Ecto neural progenitor cell (in vitro differentiated cells): ENCODE results near the gene FLOT1.
"Not testable (repeated sequence)": the region's sequence is repeated elsewhere in the genome, so short reads cannot be mapped to it uniquely, and the experiment has no call there.

Experiments used
- DNase-seq: peaks from one replicate; pipeline ENCODE4 v3.0.0-alpha.2; 2018; ENCODE audit warnings: low spot score

FLOT1 gene

GRCh38 chr6:30767158-30767943 is 24.9 kb upstream of the FLOT1 start:
- DNase-seq, result no peak

GRCh38 chr6:30766461-30767157 is 24.1 kb upstream of the FLOT1 start:
- no peak for DNase-seq

- not testable (repeated sequence) for DNase-seq
Observed at GRCh38 chr6:30765495-30765894, 23.0 kb upstream of the FLOT1 start.

DNA sequence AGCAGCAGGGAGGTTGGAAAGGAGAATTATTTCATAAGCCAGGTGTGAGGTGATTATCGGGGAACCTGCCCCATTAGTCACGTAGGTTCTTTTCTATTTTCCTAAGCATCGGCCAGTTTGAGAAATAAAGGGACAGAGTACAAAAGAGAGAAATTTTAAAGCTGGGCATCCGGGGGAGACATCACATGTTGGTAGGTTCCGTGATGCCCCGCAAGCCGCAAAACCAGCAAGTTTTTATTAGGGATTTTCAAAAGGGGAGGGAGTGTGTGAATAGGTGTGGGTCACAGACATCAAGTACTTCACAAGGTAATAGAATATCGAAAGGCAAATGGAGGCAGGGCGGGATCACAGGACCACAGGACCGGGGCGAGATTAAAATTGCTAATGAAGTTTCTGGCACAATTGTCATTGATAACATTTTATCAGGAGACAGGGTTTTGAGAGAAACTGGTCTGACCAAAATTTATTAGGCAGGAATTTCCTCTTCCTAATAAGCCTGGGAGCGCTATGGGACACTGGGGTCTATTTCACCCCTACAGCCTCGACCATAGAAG is 22.1 kb upstream of the FLOT1 start:
- DNase-seq, result not testable (repeated sequence)

DNA sequence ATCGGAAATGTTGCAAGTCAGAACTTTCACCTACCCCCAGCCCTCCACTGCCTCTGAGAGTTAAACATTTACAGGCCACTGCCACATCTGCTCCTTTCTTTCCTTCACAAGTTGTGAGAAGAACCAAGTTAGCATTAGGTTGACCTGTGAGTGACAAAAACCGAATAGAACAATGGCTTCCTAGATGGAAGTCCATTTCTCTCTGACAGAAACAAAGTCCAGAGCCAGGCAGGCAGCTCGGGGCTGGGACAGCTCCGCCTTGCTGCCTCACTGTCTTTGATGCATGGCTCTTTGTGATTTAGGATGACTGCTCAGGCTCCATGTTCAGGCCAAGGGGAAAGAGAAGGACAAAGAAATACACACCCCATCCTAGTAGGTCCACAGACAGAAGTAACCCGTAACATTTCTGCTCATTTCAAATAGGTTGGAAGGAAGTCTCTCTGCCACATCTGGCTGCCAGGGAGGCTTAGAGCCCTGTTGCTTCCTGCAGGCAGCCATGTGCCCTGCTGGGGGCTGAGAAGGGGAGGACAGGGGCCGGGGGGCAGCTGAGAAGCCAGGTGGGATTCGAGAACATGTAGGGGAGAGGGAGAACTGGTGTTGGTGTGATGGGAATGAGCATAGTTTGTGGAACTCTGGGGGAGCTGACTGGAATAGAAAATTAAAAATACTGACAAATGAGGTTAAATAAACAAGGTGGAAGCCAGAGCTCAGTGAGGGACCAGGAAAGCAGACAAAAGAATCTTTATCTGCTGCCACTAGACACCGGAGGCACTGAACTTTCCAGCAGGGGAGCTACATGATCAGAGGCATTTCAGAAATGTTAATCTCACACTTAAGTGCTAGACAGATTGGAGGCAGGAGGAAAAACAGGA is 21.4 kb upstream of the FLOT1 start:
- DNase-seq, result peak; percentile 61

DNA sequence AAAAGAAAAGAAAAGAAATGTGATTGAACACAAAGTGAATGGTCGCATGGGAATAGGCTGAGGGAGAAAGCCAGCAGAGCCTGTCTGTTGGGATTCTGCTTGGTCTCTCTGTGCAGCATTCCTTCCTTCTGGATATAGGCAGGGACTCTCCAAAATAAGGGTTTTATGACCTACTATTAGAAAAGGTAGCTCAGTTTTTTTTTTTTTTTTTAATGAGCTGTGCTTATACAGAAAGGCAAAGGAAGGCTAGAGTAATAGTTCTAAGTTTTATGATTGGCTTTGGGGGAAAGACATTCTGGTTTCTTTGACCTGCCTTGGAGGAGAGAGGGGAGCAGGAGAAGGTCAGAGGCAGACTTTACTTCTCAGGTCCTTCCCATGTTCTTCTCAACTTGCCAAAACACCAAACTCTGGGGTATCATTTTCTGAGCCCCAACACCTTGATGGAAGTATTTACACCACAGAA is 20.7 kb upstream of the FLOT1 start:
- no peak for DNase-seq

- DNase-seq, result no peak
Observed at GRCh38 chr6:30761791-30762429, 19.4 kb upstream of the FLOT1 start.

DNA sequence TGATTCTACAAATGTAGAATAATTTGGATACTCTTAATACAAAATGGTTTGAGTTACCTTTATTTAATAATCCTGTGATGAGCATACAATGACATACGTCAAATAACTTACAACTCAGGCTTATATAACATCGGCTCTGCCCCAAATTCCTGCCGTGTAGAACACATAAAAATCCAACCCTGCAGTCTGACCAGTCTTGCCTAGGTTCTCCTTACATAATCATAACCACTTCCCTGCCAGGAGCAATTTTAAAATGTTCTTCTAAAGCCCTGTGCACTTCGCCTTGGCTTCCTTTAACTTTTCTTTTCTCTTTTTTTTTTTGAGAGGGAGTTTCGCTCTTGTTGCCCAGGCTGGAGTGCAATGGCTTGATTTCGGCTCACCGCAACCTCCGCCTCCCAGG is 18.1 kb upstream of the FLOT1 start:
- no peak for DNase-seq

DNA sequence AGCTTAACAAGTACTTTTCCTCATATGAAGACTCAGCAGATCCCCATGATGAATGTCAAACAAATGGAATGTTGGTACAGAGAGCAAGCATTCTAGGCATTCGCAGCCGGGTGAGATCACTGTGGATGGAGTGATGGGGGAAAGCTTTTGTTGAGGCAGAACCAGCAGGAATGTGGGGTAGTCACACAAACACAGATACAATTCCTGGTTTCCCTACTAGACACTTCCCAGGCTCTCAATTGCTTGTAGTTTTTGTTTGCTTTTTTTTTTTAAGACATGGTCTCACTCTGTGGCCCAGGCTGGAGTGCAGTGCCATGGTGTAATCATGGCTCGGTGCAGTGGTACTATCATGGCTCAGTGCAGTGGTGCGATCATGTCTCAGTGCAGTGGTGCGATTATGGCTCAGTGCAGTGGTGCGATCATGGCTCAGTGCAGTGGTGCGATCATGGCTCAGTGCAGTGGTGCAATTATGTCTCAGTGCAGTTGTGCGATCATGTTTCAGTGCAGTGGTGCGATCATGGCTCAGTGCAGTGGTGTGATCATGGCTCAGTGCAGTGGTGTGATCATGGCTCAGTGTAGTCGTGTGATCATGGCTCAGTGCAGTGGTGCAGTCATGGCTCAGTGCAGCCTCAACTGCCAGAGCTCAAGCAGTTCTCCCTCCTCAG is 17.2 kb upstream of the FLOT1 start:
- DNase-seq, result no peak

DNA sequence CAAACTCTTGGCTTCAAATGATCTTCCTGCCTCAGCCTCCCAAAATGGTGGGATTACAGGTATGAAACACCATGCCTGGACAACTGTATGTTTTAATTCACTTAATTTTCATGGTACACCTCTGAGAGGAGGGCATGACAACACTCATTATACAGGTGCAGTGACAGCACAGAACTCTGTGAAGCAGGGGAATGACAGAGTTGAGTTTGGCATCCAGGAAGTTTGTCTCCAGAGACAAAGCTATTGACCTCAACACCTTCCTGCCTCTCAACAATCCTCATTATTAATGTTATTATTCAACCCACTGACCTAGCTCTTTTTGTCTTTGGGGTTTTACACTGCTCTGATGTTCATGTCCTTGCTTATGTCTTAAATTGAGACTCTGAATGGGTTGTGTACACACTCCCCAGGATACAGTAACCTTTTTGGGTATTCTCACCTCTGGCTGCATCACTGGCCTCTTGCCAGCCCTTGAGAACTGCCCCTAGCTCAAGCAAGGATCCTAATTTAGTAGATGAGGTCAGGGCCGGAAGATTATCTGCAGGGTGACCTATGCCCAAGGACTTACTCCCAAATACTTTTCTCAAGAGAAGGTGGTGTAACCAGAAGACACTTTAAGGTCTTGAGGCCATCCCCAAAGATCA is 14.9 kb upstream of the FLOT1 start:
- no peak for DNase-seq

GRCh38 chr6:30756405-30757003 is 14.0 kb upstream of the FLOT1 start:
- DNase-seq, result not testable (repeated sequence)

- DNase-seq, result no peak
Observed at GRCh38 chr6:30754631-30755030, 12.1 kb upstream of the FLOT1 start.

DNA sequence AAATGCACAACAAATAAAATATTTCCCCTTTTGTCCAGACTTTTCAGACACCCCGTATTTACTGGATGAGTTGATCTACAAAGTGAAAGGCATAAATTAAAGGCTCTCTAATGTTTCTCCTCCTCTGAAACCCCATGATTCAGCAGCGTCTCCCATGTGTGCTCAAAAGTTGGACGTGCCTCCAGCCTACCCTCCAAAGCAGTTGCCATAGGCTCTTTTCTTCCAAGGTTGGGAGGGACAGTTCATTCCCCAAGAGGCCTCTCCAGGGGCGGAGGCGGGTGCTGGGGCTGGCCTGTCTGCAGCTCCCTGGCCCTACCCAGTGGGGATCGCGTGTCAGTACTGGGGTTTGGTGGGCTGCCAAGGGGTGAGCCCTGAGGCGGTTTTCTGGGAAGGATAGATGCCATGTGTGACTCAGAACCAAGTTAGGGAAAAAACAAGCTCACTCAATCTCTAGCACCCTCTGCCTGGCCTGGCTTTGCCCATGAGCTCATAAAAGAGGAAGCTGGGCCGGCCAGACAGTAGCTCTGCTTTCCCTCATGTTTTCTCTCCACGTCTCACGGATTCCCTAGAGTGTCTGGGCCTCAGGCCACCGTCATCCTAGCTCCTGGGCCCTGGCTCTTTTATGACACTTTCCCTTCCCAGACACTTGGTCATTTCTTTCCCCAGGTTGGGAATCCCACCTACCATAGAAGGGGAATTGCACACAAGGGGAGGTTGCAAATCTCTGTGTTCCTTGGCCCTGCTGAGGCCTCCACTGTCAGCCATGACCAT is 9.9 kb upstream of the FLOT1 start:
- DNase-seq, result no peak

- no peak for DNase-seq
Observed at GRCh38 chr6:30750379-30750668, 7.8 kb upstream of the FLOT1 start.

GRCh38 chr6:30749554-30750378 is 7.3 kb upstream of the FLOT1 start:
- DNase-seq, result no peak

DNA sequence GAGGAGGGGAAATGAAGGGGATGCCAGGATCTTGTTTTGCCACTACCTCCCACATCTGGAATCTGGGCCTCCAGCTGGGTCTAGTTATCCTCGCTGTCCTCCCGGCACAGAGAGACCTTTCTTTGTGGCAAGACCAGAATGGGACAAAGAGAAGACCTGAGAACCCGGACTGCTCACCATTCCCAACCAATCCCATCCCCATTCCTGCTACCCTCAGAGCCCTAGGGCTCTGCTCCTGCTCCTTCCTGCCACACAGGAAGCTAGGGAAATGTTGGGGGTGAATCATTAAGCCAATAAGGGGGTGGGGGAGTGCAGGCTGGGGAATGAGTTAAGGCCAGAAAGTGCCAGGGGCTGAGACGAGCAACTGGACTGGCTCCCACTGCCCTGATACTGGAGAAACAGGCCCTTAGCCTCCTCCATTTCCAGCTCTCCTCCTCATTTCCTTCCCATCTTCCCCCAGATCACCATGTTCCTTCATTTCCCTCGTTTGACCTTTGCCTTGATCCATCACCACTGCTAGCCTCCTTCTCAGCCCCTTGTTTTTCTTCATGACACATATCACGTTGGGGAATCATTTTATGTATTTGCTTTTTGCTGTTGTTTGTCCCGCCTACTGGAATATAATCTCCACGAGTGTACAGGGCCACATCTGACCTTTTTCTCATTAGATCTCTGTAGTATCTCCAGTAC is 6.5 kb upstream of the FLOT1 start:
- DNase-seq, result no peak

DNA sequence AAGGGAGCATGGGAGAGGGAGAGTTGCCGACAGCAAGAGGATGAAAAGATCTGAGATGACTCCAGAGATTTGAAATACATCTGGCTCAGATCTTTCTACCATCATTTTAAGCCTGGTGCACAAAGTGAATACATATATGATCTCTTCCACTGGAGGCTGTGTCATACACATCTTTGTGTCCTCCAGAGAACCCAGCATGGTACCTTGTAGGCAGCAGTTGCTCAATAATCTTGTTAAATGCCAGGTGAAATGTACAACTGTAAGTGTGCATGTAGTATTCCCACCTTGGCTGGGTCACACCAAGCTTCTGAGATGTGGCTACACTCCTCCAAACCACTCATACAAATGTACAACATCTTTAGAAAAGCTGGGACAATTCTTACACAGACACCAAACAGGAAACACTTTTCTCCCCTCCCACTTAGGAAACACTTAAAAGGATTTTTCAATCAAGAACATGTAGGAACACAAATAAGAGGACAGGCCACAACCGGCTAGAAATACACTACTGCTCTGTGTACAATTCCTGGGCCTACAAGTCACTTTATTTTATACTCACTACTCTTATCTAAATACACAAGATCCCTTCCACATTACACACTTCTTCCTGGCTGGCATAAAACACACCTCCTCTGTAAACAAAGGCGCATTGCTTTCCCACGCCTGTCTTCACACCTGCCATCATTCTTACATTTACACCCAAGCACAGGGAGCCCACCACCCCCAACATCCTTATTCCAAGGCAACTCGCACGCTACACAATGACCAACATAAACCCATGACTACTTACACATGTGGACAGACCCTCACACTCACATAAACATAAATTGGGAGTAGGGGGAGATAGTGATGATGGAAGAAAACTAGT is 5.6 kb upstream of the FLOT1 start:
- no peak for DNase-seq
